Breast epithelium (tissue), 3 donors: Measurements from ENCODE around the gene C3orf38.

ENCODE experiments used
- CTCF ChIP-seq, 3 donors: fragments of 450-650 bp; IDR thresholded peaks; one replicate each; pipeline ENCODE4 v1.5.1; 2016 to 2017; ENCODE audit warnings: antibody characterized with exemption in 3 of 3, mild to moderate bottlenecking in 3 of 3, moderate library complexity in 3 of 3
- POLR2A ChIP-seq: fragments of 450-650 bp; IDR thresholded peaks from one replicate; pipeline ENCODE4 v1.6.1; 2016; ENCODE audit warnings: antibody characterized with exemption, mild to moderate bottlenecking, moderate library complexity

DNA sequence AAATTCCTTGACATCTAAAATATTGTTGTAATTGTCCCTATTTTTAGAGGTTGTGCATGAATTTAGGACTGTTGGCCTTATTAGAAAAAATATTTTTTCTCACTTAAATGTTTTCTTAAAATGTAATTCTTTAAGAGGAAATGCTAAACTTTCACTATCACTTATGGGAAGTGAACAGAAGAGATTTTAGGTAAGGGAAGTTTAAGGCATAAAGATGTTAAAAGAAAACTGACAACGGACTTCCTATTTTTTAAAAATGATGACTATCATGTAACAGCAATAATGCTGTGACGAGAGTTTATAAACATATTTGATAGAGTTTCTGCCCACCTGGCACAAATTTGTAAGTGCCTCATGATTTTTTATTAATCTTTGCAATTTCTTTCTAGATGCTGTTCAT is 3.1 kb downstream of the C3orf38 start:
- TF ChIP-seq POLR2A (no peak), CTCF (IDR thresholded peaks at IDR 0.05) (no peak)
